Transverse colon (tissue), 3 donors: ENCODE data around the gene AP1M1.

ENCODE experiments used
- EP300 ChIP-seq: sonication (generic); formaldehyde crosslinking; IDR thresholded peaks from one replicate; pipeline ENCODE4 v1.6.1; 2017; ENCODE audit warnings: antibody characterized with exemption, low read depth
- POLR2A ChIP-seq: fragments of 450-650 bp; IDR thresholded peaks from one replicate; pipeline ENCODE4 v1.6.1; 2016; ENCODE audit warnings: antibody characterized with exemption, mild to moderate bottlenecking, moderate library complexity
- TF ChIP-seq, protein P1 (sequence below), 5 experiments: fragments of 200-600 bp in 3 of 5; fragments of 450-650 bp in 2 of 5; sonication (generic) in 3 of 5; IDR thresholded peaks; 1 replicate in 2 of 5; 2 replicates in 3 of 5; pipeline ENCODE4 v1.5.1; 2016 to 2017; ENCODE audit warnings: antibody characterized with exemption in 5 of 5, inconsistent platforms in 3 of 5, mild to moderate bottlenecking in 2 of 5, moderate library complexity in 1 of 5

DNA sequence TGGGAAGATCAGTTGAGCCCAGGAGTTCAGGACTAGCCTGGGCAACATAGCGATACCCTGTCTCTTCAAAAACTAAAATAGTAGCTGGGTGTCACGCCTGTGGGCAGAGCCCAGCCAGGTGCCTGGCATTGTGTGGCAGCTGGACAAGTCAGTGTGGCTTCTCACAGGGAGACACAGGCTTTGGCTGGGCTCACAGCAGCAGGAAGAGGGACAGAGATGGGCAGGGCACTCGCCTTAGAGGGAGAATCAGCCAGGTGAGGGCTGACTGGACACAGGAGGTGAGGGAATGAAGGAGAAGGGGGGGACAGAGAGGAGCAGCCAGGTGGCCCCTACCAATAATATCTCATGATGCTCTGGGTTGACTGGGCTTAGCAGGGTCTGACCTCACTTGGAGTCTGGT, 9.2 kb upstream of the AP1M1 start:
- no peak for TF ChIP-seq EP300
- no peak for TF ChIP-seq POLR2A
- TF ChIP-seq, protein P1, sequence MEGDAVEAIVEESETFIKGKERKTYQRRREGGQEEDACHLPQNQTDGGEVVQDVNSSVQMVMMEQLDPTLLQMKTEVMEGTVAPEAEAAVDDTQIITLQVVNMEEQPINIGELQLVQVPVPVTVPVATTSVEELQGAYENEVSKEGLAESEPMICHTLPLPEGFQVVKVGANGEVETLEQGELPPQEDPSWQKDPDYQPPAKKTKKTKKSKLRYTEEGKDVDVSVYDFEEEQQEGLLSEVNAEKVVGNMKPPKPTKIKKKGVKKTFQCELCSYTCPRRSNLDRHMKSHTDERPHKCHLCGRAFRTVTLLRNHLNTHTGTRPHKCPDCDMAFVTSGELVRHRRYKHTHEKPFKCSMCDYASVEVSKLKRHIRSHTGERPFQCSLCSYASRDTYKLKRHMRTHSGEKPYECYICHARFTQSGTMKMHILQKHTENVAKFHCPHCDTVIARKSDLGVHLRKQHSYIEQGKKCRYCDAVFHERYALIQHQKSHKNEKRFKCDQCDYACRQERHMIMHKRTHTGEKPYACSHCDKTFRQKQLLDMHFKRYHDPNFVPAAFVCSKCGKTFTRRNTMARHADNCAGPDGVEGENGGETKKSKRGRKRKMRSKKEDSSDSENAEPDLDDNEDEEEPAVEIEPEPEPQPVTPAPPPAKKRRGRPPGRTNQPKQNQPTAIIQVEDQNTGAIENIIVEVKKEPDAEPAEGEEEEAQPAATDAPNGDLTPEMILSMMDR (IDR thresholded peaks at IDR 0.05) = no peak
